ENCODE data around the gene MFSD11. TPM values are rescaled to one million over a fixed set of nuclear protein-coding genes. Genes with fewer than 3 reads are reported as not detected.
"Not testable (repeated sequence)": the region's sequence is repeated elsewhere in the genome, so short reads cannot be mapped to it uniquely, and the experiment has no call there.

Gene MFSD11
- total RNA-seq, 1 experiment from 2014 or later, result 11.1 TPM

- Histone ChIP-seq H3K4me3 (ENCODE audit: insufficient read depth, low read depth, low read length) (no peak overlapping the region), H3K27me3 (ENCODE audit: control insufficient read depth, insufficient read depth, low read length) (no peaks in the 10 kb centered on the region), H3K36me3 (replicated peaks; ENCODE audit: control insufficient read depth, insufficient read depth, low read length) (peaks cover 25% of the 10 kb centered on the region)
- DNase-seq, result no peak
Measured at GRCh38 chr17:76716146-76716838, 21.6 kb upstream of the MFSD11 start.

- Histone ChIP-seq H3K27me3 (ENCODE audit: control insufficient read depth, insufficient read depth, low read length) (no peaks in the 10 kb centered on the region), H3K36me3 (replicated peaks; ENCODE audit: control insufficient read depth, insufficient read depth, low read length) (peaks cover 26% of the 10 kb centered on the region), H3K4me3 (ENCODE audit: insufficient read depth, low read depth, low read length) (no peak overlapping the region)
- no peak for DNase-seq
Measured at GRCh38 chr17:76716839-76717215, 21.1 kb upstream of the MFSD11 start.

GRCh38 chr17:76718516-76718915, 19.4 kb upstream of the MFSD11 start:
- Histone ChIP-seq H3K27me3 (ENCODE audit: control insufficient read depth, insufficient read depth, low read length) (no peaks in the 10 kb centered on the region), H3K36me3 (replicated peaks; ENCODE audit: control insufficient read depth, insufficient read depth, low read length) (peaks cover 30% of the 10 kb centered on the region), H3K4me3 (ENCODE audit: insufficient read depth, low read depth, low read length) (no peak overlapping the region)
- no peak for DNase-seq

GRCh38 chr17:76720211-76720610, 17.7 kb upstream of the MFSD11 start:
- no peak overlapping the region for H3K4me3 ChIP-seq (ENCODE audit: insufficient read depth, low read depth, low read length)
- no peak for DNase-seq
- no peaks in the 10 kb centered on the region for H3K27me3 ChIP-seq (ENCODE audit: control insufficient read depth, insufficient read depth, low read length)
- H3K36me3 ChIP-seq (replicated peaks; ENCODE audit: control insufficient read depth, insufficient read depth, low read length), result peaks cover 34% of the 10 kb centered on the region

GRCh38 chr17:76720941-76721340, 17.0 kb upstream of the MFSD11 start:
- DNase-seq, result no peak
- H3K27me3 ChIP-seq (ENCODE audit: control insufficient read depth, insufficient read depth, low read length), result no peaks in the 10 kb centered on the region
- H3K36me3 ChIP-seq (replicated peaks; ENCODE audit: control insufficient read depth, insufficient read depth, low read length), result peaks cover 34% of the 10 kb centered on the region
- H3K4me3 ChIP-seq (ENCODE audit: insufficient read depth, low read depth, low read length), result no peak overlapping the region

GRCh38 chr17:76721463-76721862, 16.5 kb upstream of the MFSD11 start:
- Histone ChIP-seq H3K36me3 (replicated peaks; ENCODE audit: control insufficient read depth, insufficient read depth, low read length) (peaks cover 29% of the 10 kb centered on the region), H3K4me3 (ENCODE audit: insufficient read depth, low read depth, low read length) (no peak overlapping the region), H3K27me3 (ENCODE audit: control insufficient read depth, insufficient read depth, low read length) (no peaks in the 10 kb centered on the region)
- DNase-seq, result no peak

GRCh38 chr17:76722279-76722678, 15.6 kb upstream of the MFSD11 start:
- no peak for DNase-seq
- Histone ChIP-seq H3K27me3 (ENCODE audit: control insufficient read depth, insufficient read depth, low read length) (no peaks in the 10 kb centered on the region), H3K4me3 (ENCODE audit: insufficient read depth, low read depth, low read length) (no peak overlapping the region), H3K36me3 (replicated peaks; ENCODE audit: control insufficient read depth, insufficient read depth, low read length) (peaks cover 29% of the 10 kb centered on the region)

GRCh38 chr17:76722977-76723376, 14.9 kb upstream of the MFSD11 start:
- H3K36me3 ChIP-seq (replicated peaks; ENCODE audit: control insufficient read depth, insufficient read depth, low read length), result peaks cover 29% of the 10 kb centered on the region
- not testable (repeated sequence) for H3K4me3 ChIP-seq (ENCODE audit: insufficient read depth, low read depth, low read length); H3K27me3 ChIP-seq (ENCODE audit: control insufficient read depth, insufficient read depth, low read length); DNase-seq

GRCh38 chr17:76723812-76724211, 14.1 kb upstream of the MFSD11 start:
- Histone ChIP-seq H3K4me3 (ENCODE audit: insufficient read depth, low read depth, low read length) (no peak overlapping the region), H3K27me3 (ENCODE audit: control insufficient read depth, insufficient read depth, low read length) (no peaks in the 10 kb centered on the region)
- DNase-seq, result no peak

GRCh38 chr17:76725580-76726230, 12.2 kb upstream of the MFSD11 start:
- H3K4me3 ChIP-seq (ENCODE audit: insufficient read depth, low read depth, low read length), result peak overlapping the region; percentile 96
- H3K36me3 ChIP-seq (replicated peaks; ENCODE audit: control insufficient read depth, insufficient read depth, low read length), result peaks cover 13% of the 10 kb centered on the region
- H3K27me3 ChIP-seq (ENCODE audit: control insufficient read depth, insufficient read depth, low read length), result no peaks in the 10 kb centered on the region
- DNase-seq, result no peak

More at GRCh38 chr17:76723812-76724211, 14.1 kb upstream of the MFSD11 start:
- peaks cover 21% of the 10 kb centered on the region for H3K36me3 ChIP-seq (replicated peaks; ENCODE audit: control insufficient read depth, insufficient read depth, low read length)

- peak; percentile 98 for DNase-seq
- H3K36me3 ChIP-seq (replicated peaks; ENCODE audit: control insufficient read depth, insufficient read depth, low read length), result peaks cover 12% of the 10 kb centered on the region
- no peaks in the 10 kb centered on the region for H3K27me3 ChIP-seq (ENCODE audit: control insufficient read depth, insufficient read depth, low read length)
Measured at GRCh38 chr17:76726231-76726775, 11.6 kb upstream of the MFSD11 start, which contains the start of gene JMJD6. Gene JMJD6 (minus strand): TSS chr17:76726606. CDS start chr17:76726475, 131 bp downstream.

GRCh38 chr17:76726776-76727718, 10.9 kb upstream of the MFSD11 start, which contains the start of gene METTL23:
Gene METTL23 (plus strand): TSS chr17:76726839. CDS start chr17:76729711, 2,872 bp downstream.
- Histone ChIP-seq H3K27me3 (ENCODE audit: control insufficient read depth, insufficient read depth, low read length) (no peaks in the 10 kb centered on the region), H3K36me3 (replicated peaks; ENCODE audit: control insufficient read depth, insufficient read depth, low read length) (peaks cover 10% of the 10 kb centered on the region), H3K4me3 (ENCODE audit: insufficient read depth, low read depth, low read length) (peak within 1 kb of the TSS; percentile 96)
- peak; percentile 88 for DNase-seq

More at GRCh38 chr17:76726231-76726775, 11.6 kb upstream of the MFSD11 start, which contains the start of gene JMJD6:
- H3K4me3 ChIP-seq (ENCODE audit: insufficient read depth, low read depth, low read length), result peak within 1 kb of the TSS; percentile 96

- Histone ChIP-seq H3K27me3 (ENCODE audit: control insufficient read depth, insufficient read depth, low read length) (no peaks in the 10 kb centered on the region), H3K36me3 (replicated peaks; ENCODE audit: control insufficient read depth, insufficient read depth, low read length) (peaks cover 11% of the 10 kb centered on the region), H3K4me3 (ENCODE audit: insufficient read depth, low read depth, low read length) (peak overlapping the region; percentile 96; the same call in 1 of the 2 replicates)
- DNase-seq, result no peak
Measured at GRCh38 chr17:76727745-76728456, 10.0 kb upstream of the MFSD11 start.
